Measurements from ENCODE around the gene KAT7. TPM values are rescaled to one million over a fixed set of nuclear protein-coding genes. Genes with fewer than 3 reads are reported as not detected.
A peak's percentile ranks its signal among the peaks of the same experiment; 100 is the strongest.

KAT7 gene
- polyA plus RNA-seq, 3 donors: 17.5 to 28.1 (median 18.1) TPM

DNA sequence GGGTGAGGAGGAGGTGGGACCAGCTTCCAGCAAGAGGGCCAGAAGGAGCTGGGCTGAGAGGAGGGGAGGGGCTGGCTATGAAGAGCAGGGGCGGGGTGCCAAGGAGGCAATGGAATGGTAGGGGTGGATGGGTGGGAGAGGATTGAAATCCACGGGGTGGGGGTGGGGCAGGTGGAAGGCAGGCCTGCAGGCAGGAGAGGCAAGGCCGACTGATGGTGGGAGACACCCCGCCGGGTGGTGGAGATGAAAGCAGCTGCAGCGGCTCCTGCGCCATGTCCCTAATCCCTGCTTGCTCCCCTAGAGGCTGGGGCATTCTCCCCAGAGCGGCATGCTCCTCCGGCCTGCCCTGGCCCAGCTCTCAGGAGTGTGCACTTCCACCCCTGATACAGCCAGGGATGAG lies 87.2 kb downstream of the KAT7 start:
- Mint-ChIP-seq H3K4me3 (peak overlapping the region in 1 of 2 donors; percentile 39), H3K36me3 (peaks cover 0 to 2% of the 10 kb centered on the region in 2 donors), H3K27ac (peak overlapping the region in 1 of 7 donors; percentile 60), H3K4me1 (peaks cover 5% of the 10 kb centered on the region), H3K9me3 (peaks cover 0 to 4% (median 0%) of the 10 kb centered on the region in 7 donors), H3K27me3 (ENCODE audit: low read depth in 3 of 3) (peaks cover 40 to 42% (median 42%) of the 10 kb centered on the region in 3 donors)
- Histone ChIP-seq H3K4me2 (replicated peaks; ENCODE audit: extremely low read depth, low read length, poor library complexity, severe bottlenecking) (no peak overlapping the region), H3K4me1 (ENCODE audit: control insufficient read depth in 1 of 2, insufficient read depth in 2 of 2, low read length in 2 of 2) (peaks cover 4 to 5% of the 10 kb centered on the region in 2 donors), H3K4me3 (replicated peaks in 1 of 3; ENCODE audit: low read depth in 2 of 3, low read length in 3 of 3) (no peak overlapping the region), H4K20me1 (ENCODE audit: insufficient read depth, low read length) (no peaks in the 10 kb centered on the region), H3K36me3 (replicated peaks in 1 of 2; ENCODE audit: control insufficient read depth in 1 of 2, insufficient read depth in 2 of 2, low read length in 2 of 2) (no peaks in the 10 kb centered on the region), H3K9me3 (replicated peaks in 1 of 2; ENCODE audit: control insufficient read depth in 1 of 2, insufficient read depth in 1 of 2, low read length in 2 of 2) (no peaks in the 10 kb centered on the region), H2AFZ (ENCODE audit: insufficient read depth, low read depth, low read length, poor library complexity, severe bottlenecking) (no peak overlapping the region), H3K79me2 (ENCODE audit: insufficient read depth, low read length) (no peaks in the 10 kb centered on the region), H3K9ac (ENCODE audit: insufficient read depth, low read length, poor library complexity, severe bottlenecking) (no peak overlapping the region), H3K27ac (ENCODE audit: low read depth in 1 of 2, low read length in 2 of 2) (no peak overlapping the region), H3K27me3 (ENCODE audit: control insufficient read depth in 2 of 2, insufficient read depth in 2 of 2, low read length in 2 of 2) (peaks cover 10 to 20% of the 10 kb centered on the region in 2 donors)
- DNase-seq: no peak
- 81% methylated on average over 6 of the region's 9 CpGs for whole genome bisulfite sequencing (ENCODE audit: insufficient coverage)
- TF ChIP-seq, protein P1, sequence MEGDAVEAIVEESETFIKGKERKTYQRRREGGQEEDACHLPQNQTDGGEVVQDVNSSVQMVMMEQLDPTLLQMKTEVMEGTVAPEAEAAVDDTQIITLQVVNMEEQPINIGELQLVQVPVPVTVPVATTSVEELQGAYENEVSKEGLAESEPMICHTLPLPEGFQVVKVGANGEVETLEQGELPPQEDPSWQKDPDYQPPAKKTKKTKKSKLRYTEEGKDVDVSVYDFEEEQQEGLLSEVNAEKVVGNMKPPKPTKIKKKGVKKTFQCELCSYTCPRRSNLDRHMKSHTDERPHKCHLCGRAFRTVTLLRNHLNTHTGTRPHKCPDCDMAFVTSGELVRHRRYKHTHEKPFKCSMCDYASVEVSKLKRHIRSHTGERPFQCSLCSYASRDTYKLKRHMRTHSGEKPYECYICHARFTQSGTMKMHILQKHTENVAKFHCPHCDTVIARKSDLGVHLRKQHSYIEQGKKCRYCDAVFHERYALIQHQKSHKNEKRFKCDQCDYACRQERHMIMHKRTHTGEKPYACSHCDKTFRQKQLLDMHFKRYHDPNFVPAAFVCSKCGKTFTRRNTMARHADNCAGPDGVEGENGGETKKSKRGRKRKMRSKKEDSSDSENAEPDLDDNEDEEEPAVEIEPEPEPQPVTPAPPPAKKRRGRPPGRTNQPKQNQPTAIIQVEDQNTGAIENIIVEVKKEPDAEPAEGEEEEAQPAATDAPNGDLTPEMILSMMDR (IDR thresholded peaks at IDR 0.05): no peak
- intact Hi-C loops (cut with micrococcal nuclease): no loop called here

DNA sequence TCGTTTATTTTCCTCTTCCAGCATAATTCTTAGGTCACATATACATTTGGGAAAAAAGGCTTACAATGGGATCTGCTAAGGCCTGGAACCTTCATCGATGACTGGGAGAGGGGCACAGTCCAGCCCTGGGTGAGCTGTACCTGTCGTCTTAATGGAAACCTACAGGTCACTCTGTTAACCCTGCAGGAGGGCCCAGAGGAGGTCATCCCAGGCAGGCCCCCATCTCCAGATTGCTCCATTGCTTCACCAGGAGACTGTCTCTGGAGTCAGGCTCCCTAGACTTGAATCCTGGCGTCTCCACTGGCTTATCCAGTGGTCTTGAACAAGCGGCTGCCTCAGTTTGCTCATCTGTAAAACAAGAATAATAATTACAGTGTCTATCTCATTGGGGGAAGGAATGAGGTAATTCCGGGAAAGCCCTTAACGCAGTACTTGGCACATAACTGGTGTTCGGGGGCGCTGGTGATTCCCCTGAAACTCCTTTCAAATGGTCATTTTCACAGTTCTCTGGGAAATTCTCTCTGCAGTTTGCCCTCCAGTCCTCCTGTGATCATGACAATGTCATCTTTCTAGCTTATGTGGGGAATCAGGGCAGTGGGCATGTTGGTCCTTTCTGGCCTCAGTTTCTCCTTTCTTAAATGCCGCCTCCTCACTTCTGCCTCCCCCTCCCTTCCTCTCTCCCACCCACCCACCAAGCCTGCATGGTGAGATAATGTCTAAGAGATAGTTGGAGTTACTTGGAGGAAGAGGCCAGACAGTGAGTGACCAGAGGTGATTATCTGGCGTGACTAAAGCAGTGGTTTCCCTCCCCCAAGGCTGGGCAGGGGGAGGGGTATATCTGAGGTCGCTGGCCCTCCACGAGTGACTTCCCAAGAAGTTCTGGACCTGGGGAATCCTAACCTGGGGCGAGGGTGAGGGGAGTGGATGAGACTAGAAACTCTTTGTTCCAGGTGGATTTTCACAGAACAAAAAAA lies 90.7 kb downstream of the KAT7 start:
- H3K4me2 ChIP-seq (replicated peaks; ENCODE audit: extremely low read depth, low read length, poor library complexity, severe bottlenecking): no peak overlapping the region
- no peaks in the 10 kb centered on the region for H3K79me2 ChIP-seq (ENCODE audit: insufficient read depth, low read length)
- H3K27ac ChIP-seq (ENCODE audit: low read depth in 1 of 2, low read length in 2 of 2): no peak overlapping the region
- H4K20me1 ChIP-seq (ENCODE audit: insufficient read depth, low read length): no peaks in the 10 kb centered on the region
- H3K4me3 Mint-ChIP-seq: peak overlapping the region in 1 of 2 donors; percentile 75
- TF ChIP-seq, protein P1 (IDR thresholded peaks at IDR 0.05): no peak
- H3K9me3 ChIP-seq (replicated peaks in 1 of 2; ENCODE audit: control insufficient read depth in 1 of 2, insufficient read depth in 1 of 2, low read length in 2 of 2): no peaks in the 10 kb centered on the region
- H3K27me3 ChIP-seq (ENCODE audit: control insufficient read depth in 2 of 2, insufficient read depth in 2 of 2, low read length in 2 of 2): peaks cover 21 to 46% of the 10 kb centered on the region in 2 donors
- H3K9ac ChIP-seq (ENCODE audit: insufficient read depth, low read length, poor library complexity, severe bottlenecking): no peak overlapping the region
- no peaks in the 10 kb centered on the region for H3K36me3 ChIP-seq (replicated peaks in 1 of 2; ENCODE audit: control insufficient read depth in 1 of 2, insufficient read depth in 2 of 2, low read length in 2 of 2)
- no peak overlapping the region for H3K4me3 ChIP-seq (replicated peaks in 1 of 3; ENCODE audit: low read depth in 2 of 3, low read length in 3 of 3)
- peaks cover 0 to 2% of the 10 kb centered on the region in 2 donors for H3K36me3 Mint-ChIP-seq
- H3K4me1 ChIP-seq (ENCODE audit: control insufficient read depth in 1 of 2, insufficient read depth in 2 of 2, low read length in 2 of 2): peaks cover 4 to 5% of the 10 kb centered on the region in 2 donors
- intact Hi-C loops (cut with micrococcal nuclease): no loop called here
- DNase-seq: no peak
- 92% methylated on average over 4 of the region's 14 CpGs for WGBS (ENCODE audit: insufficient coverage)
- peaks cover 0 to 4% (median 1%) of the 10 kb centered on the region in 7 donors for H3K9me3 Mint-ChIP-seq
- no peak overlapping the region for H2AFZ ChIP-seq (ENCODE audit: insufficient read depth, low read depth, low read length, poor library complexity, severe bottlenecking)
- no peak overlapping the region for H3K27ac Mint-ChIP-seq
- H3K4me1 Mint-ChIP-seq: peaks cover 6% of the 10 kb centered on the region
- H3K27me3 Mint-ChIP-seq (ENCODE audit: low read depth in 3 of 3): peaks cover 48 to 67% (median 64%) of the 10 kb centered on the region in 3 donors

All from CD14-positive monocyte (primary cell).